GM15510 (cell line): ENCODE data around the gene CST11.

Source experiments
- POLR2A ChIP-seq: IDR thresholded peaks from 3 replicates; pipeline ENCODE4 v1.6.1; 2011; ENCODE audit warnings: borderline replicate concordance; ENCODE audit not compliant: insufficient read length; ENCODE audit errors: extremely low read depth

The CST11 gene

DNA sequence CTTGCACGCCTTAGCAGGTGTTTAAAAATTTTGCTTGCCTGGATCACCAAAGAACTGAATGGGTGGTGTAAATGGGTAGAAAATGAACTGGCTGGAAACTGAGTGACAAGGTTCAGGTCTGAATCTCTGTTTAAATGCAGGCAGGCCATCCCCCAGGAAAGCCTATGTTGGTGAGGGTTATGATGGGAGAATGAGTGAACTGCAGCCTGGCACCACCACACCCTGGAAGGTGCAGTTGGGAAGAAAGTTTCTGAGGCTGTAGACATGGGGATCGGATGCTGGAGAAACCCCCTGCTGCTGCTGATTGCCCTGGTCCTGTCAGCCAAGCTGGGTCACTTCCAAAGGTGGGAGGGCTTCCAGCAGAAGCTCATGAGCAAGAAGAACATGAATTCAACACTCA lies 12.7 kb downstream of the CST11 start:
- no peak for TF ChIP-seq POLR2A

DNA sequence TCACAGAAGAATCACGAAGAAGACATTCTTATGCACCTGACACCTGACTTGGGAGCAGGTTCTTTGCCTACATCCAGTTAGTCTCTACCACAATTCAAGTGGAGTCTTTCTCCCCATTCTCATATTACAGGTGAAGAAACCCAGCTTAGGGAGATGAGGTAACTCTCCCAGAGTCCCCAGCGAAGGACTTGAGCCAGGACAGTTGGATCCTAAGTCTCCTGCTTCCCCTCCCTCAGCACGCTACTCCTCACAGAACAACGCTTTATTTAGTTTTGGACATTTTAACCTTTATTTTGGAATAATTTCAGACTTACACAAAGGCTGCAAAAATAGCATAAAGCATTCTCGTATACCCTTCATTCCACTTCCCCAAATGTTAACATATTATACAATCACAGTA lies 14.0 kb downstream of the CST11 start:
- TF ChIP-seq POLR2A: no peak

DNA sequence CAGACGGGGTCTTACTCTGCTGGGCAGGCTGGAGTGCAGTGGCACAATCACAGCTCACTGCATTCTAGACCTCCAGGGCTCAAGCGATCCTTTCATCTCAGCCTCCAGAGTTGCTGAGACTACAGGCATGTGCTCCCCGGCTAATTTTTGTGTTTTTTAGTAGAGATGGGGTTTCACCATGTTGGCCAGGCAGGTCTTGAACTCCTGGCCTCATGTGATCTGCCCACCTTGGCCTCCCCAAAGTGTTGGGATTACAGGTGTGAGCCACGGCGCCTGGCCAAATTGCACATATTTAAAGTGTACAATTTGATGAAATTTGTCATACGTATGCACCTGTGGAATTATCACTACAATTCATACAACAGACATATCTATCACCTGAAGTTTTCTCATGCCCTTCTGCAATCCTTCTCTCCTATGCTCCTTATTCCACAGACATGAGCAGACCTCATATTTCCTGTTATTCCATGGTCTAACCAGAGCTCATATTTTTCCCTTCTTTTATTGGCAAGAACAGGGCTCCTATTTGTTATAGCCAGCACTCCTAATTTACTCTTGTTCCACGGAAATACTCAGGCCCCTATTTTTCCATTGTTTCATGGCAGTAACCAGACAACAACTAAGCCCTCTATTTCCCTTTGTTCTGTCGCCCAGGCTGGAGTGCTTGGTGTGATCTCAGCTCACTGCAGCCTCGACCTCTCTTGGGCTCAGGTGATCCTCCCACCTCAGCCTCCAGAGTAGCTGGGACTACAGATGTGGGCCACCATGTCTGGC lies 15.4 kb downstream of the CST11 start:
- TF ChIP-seq POLR2A: no peak

DNA sequence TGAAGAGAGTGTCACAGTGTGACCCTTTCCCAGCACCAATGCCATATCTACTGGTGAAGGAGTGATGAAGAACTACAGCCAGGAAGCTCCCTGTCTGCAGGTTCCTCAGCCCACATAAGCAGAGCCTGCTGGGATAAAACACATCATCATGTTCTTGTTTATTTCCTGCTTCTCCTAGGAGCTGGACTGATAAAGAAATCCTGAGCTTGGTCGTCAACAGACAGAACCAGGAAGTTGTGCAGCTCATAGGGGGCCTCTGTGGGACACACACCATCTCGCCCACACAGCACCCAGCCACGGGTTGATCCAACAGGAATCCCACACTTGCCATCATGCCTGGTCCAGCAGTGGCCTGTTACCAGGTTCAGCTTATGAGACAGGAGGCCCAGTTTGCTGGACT lies 16.0 kb downstream of the CST11 start:
- TF ChIP-seq POLR2A: no peak

DNA sequence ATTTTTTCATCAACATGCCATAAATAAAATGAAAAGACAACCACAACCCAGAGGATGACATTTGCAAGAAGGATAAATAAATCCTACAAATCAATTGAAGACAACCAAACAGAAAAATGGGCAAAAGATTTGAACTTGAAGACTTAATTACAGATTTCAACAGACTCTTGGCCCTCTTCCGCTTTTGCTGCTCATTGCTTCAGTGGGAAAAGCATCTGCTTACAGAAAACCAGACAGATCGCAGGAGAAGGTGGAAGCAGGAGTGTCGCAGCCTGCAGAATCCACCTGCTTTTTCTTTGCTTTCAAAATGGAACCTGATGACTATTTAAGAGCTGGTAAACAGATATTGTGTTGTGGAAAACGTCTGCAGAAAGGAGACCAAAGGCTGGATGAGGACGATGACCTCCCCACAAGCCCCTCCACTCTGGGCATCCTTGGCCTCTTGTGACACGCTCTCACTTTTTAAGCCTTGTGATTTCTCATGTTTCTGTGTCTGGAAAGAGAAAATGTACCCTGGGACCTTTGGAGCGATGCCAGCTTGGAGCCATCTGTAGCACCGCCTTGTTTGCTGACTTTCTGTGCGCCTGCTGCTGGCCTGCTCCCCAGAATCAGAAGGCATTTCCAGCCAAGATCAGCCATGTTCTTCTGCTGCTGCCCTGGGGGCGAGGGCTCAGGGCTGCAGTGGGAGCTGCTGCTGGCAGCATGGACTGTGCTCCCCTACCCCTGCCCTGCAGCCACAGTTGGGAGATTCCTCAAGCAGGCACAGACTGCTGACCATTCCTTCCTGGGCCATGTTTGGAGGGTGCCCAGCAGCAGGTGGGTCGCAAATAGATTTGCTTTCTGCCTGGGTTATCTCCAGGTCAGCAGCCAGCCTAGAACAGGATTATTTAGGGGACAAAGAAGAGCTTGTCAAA lies 16.8 kb downstream of the CST11 start:
- no peak for TF ChIP-seq POLR2A

DNA sequence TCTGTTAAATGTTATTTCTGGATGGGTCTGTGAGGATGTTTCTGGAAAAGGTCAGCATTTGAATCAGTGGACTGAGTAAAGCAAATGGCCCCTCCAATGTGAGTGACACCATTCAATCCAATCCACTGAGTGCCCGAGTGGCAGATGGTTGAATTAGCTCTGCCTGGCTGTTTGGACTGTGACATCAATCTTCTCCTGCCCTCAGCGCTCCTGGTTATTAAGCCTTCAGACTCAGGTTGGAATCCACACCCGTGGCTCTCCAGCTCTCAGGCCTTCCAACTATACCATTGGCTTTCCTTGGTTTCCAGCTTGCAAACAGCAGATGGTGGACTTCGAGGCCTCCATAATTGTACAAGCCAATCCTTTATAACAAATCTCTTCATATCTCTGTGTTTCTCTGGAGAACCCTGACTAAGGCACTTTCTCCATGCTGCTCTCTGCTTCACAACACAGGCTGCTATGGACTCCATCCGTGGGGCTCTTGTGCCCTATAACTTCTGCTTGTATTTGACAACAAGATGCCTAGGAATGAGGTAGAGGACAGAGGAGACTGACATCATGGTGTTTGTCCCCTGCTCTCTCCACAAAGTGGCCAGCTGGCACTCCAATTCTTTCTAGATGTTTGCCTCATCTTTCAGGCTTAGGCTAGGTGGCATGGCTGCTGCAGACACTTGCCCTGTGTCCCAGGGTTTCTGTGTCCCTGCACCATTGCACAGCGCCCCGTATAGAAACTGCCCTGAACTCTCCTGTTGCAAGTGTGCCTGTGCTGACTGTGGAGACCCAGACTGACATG lies 18.0 kb downstream of the CST11 start:
- no peak for TF ChIP-seq POLR2A

DNA sequence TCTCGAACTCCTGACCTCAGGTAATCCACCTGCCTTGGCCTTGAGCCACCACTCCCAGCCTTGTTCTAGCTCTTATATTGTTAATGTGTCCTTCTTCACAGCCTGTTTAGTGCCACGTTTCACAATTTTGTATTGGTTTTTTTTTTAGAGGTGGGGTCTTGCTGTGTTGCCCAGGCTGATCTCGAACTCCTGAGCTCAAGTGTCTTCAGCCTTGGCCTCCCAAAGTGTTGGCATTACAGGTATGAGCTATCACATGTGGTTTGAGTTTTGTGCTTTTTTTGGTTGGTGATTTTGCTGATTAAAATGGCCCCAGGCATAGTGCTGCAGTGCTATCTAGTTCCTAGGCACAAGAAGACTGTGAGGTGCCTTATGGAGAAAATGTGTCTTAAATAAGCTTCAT lies 19.0 kb downstream of the CST11 start:
- no peak for TF ChIP-seq POLR2A

DNA sequence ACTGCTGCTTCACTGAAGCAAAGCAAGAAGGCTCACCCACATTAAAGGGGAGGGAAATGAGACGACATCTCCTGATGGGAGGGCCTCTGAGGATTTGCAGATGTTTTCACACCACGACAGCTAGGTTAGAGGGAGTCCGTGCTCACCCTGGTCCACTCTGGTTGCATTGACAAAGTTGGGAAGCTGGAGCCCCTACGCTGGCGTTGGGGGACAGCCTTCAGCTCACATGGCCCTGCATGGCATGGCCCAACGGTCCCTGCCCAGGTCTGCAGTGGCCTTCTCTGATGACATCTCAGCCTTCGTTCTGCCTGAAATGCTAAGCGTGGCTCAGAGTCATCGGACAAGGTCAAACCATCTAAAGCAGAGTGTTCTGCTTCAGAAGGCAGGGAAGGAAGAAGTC lies 27.5 kb downstream of the CST11 start:
- TF ChIP-seq POLR2A: no peak

DNA sequence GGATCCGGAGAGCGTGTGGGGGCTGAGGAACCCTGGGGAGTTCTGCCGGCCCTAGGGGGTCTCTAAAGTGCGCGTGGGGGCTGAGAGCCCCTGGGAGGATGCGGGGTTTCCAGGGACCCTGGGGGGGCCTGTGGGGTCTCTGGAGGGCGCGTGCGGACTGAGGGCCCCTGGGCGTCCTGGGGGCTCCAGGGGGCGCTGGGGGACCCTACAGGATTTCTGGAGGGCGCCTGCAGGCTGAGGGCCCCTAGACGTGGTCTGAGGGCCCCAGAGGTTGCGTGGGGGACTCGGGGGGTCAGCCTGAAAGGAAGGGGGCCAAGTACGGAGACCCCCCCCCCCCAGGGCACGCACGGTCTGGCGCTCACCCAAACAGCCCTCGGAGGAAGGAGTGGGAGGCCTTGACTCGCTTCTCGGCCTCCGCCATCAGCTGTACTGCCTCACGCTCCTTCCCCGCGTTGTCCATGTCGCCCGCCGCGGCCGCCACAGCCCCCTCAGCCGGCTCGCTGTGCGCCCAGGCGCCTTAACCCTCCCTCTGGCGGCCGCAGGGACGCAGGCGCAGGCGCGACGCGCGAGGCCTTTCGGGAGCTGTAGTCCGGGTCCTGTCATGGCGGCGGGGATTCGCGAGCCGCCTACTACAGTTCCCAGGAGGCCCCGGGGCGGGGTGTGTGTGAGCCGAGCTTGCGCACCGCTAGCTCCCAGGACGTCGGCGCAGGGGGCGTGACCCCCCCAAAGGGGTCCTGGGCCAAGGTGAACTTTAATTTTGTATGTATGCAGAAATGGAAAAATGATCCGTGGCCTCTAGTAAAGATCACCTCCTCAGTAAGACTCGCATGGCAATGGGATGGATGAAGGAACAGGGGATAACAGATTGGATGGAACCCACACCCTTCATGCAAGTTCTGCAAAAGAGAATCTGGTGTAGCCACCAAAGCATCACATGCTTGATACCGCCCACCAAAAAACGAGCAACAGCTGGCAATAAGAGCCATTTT lies 31.4 kb downstream of the CST11 start, which contains the start of gene NAPB:
Gene NAPB (minus strand): TSS at position 546 of the 989 bp plus-strand sequence. CDS start 86 bp downstream, at position 460.
- peak; percentile 81 for TF ChIP-seq POLR2A

DNA sequence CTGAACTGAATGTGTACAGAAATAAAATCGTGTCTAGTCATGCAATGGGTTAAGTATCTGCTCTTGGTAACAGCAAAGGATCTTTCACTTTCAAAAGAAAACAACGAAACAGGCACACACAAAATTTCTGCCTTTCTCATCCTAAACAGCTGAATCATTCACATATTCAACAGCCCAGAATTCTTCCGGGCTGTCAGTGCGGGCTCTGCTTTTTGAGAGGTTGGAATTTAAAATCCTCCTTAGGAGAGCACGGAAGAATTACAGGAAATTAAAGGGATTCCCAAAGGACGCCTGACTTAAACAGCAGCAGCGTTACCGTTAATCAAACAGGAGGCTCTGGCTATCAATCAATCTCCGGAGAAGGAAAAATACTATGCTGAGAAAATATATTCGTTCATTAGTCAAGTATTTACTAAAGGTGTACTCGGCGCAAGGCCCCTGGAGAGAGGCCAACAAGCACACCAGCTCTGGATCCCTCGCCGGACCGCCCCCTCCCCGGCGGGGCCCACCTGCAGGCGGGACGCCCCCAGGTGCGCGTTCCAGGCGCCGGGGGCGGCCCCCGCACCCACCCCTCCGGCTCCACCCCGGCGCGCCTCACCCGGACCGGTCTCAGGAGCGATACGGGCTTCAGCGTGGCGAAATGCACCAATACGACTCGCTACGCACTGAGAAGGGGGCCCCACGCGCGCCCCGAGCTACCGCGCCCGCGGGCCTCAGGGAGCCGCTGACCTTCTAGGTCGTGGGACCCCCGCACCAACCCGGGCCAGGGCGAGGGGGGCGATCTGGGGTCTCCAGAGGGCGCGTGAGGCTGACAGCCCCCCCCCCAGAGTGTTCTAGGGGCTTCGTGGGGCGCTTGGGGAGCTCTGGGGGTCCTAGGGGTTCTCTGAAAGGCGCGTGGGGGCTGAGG lies 32.4 kb downstream of the CST11 start:
- TF ChIP-seq POLR2A: no peak

DNA sequence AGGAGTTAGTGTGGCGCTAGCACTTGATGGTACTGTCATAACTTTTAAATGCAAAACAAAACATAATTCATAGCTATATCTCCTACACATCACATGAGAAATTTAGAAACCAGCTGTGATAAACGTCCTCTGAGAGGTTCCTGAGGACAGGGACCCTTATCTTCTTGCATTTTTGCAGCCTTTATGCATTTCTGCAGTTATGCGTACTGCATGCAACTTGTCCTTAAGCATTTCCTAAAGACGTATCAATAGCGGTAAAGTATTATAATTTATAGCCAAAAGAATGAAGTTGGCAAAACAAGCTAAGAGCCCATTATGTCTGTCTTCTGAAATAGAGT lies 33.0 kb downstream of the CST11 start:
- no peak for TF ChIP-seq POLR2A

DNA sequence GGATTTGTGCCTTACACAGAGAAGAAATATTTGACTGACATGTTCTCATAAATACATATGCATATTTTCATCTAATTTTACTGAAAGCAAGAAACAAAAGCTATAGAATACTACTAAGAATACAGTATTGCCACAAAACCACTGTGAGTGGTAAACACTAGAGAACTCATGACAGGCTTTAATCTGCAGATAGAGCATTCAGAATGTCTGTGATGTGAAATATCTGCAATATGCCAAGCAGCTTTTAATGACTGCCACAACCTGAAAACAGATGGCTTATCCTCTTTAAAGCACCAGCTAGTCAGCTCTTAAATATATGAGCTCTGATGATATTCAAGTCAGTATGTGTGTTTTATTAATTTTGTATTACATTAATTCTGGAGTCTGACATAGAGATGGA lies 34.8 kb downstream of the CST11 start:
- no peak for TF ChIP-seq POLR2A
